BE2C (cell line): ENCODE measurements around the gene WNT7A.

Experiments used
- DNase-seq: peaks from one replicate; pipeline ENCODE4 v3.0.0-alpha.2; 2020
- H3K27me3 ChIP-seq: fragments of 250-450 bp; sonication (Bioruptor Pico); 2 replicates; pipeline ENCODE4 v1.5.1; 2020; ENCODE audit warnings: mild to moderate bottlenecking
- H3K36me3 ChIP-seq: fragments of 250-450 bp; sonication (Bioruptor Pico); 2 replicates; pipeline ENCODE4 v1.5.1; 2020; ENCODE audit warnings: mild to moderate bottlenecking
- H3K4me1 ChIP-seq: fragments of 250-450 bp; sonication (Bioruptor Pico); 2 replicates; pipeline ENCODE4 v1.5.1; 2020
- H3K4me3 ChIP-seq: 2 replicates; pipeline ENCODE4 v1.5.1; 2011; ENCODE audit warnings: low read depth, low read length
- H3K9me3 ChIP-seq: fragments of 250-450 bp; sonication (Bioruptor Pico); 2 replicates; pipeline ENCODE4 v1.5.1; 2020
- TF ChIP-seq, protein P1 (sequence below): IDR thresholded peaks from 2 replicates; pipeline ENCODE4 v1.5.1; 2012; ENCODE audit warnings: mild to moderate bottlenecking, low read depth, low read length

The WNT7A gene

GRCh38 chr3:13812034-13812471 is 67.8 kb downstream of the WNT7A start:
- Histone ChIP-seq H3K4me1 (no peaks in the 10 kb centered on the region), H3K4me3 (no peak overlapping the region), H3K9me3 (no peaks in the 10 kb centered on the region), H3K27me3 (no peaks in the 10 kb centered on the region), H3K36me3 (no peaks in the 10 kb centered on the region)
- no peak for DNase-seq
- TF ChIP-seq, protein P1, sequence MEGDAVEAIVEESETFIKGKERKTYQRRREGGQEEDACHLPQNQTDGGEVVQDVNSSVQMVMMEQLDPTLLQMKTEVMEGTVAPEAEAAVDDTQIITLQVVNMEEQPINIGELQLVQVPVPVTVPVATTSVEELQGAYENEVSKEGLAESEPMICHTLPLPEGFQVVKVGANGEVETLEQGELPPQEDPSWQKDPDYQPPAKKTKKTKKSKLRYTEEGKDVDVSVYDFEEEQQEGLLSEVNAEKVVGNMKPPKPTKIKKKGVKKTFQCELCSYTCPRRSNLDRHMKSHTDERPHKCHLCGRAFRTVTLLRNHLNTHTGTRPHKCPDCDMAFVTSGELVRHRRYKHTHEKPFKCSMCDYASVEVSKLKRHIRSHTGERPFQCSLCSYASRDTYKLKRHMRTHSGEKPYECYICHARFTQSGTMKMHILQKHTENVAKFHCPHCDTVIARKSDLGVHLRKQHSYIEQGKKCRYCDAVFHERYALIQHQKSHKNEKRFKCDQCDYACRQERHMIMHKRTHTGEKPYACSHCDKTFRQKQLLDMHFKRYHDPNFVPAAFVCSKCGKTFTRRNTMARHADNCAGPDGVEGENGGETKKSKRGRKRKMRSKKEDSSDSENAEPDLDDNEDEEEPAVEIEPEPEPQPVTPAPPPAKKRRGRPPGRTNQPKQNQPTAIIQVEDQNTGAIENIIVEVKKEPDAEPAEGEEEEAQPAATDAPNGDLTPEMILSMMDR = no peak

DNA sequence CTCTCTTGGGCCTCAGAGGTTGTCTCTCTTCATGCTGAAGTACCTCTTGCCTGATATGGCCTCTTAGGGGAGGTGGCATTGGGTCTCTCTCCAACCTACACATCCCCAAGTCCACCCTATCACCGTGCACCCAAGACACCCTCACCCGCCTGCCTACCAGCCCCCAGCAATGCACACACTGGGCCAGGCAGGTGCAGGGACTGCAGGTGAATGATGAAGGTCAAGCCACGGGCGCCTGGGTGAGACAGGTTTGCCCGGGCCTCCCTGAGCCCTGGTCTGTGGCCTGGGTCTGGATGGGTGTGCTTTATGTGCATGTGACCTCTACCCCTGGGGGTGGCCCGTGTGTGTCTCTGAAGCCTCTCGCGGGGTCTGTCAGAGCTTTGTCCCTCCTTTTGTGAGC is 68.3 kb downstream of the WNT7A start:
- no peaks in the 10 kb centered on the region for H3K36me3 ChIP-seq
- DNase-seq = no peak
- TF ChIP-seq, protein P1 = no peak
- no peaks in the 10 kb centered on the region for H3K9me3 ChIP-seq
- no peaks in the 10 kb centered on the region for H3K4me1 ChIP-seq
- no peak overlapping the region for H3K4me3 ChIP-seq
- no peaks in the 10 kb centered on the region for H3K27me3 ChIP-seq

- Histone ChIP-seq H3K4me1 (no peaks in the 10 kb centered on the region), H3K9me3 (no peaks in the 10 kb centered on the region), H3K4me3 (no peak overlapping the region), H3K27me3 (no peaks in the 10 kb centered on the region), H3K36me3 (no peaks in the 10 kb centered on the region)
- no peak for DNase-seq
- TF ChIP-seq, protein P1 = no peak
Observed at GRCh38 chr3:13808550-13808949, 71.3 kb downstream of the WNT7A start.

DNA sequence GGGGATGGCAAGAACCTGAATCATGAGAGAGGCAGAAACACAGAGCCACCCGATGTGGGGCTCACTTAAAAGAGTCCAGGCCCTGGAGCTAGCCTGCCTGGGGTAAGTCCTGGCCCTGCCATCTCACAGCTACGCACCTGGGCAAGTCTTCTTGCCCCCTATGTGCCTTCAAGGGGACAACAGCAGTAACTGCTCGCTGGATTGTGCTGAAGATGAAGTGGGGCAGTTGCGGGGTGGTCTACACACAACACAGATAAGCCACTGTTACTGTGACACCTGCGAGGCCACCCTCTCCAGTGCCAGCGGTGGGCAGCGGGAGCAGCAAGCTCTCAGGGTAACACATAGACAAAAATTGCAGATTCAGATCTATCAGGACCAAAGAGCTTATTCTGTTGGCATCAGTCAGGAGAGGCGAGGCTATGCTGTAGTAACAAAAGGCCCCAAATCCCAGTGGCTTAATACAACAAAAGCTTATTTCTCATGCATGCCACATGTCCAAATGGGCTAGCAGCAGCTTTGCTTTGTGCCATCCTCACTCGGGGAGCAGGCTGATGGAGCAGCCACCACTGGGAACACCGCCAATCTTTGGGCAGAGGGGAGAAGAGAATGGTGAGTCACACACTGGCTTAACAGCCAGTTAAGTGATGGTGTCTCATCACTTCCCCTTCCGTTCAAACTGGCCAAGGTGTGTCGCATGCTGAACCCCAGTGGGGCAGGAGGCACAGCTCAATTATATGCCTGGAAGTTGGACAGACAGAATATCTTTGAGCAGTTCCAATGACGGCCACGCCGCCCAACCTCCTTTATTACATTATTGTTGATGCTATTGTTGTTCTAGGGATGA is 78.3 kb downstream of the WNT7A start:
- DNase-seq = no peak
- TF ChIP-seq, protein P1 = no peak

GRCh38 chr3:13800064-13800463 is 79.8 kb downstream of the WNT7A start:
- no peak overlapping the region for H3K4me3 ChIP-seq
- DNase-seq = no peak
- H3K36me3 ChIP-seq = no peaks in the 10 kb centered on the region
- H3K9me3 ChIP-seq = no peaks in the 10 kb centered on the region
- TF ChIP-seq, protein P1 = no peak
- no peaks in the 10 kb centered on the region for H3K4me1 ChIP-seq
- H3K27me3 ChIP-seq = no peaks in the 10 kb centered on the region

More for the DNA sequence above, 78.3 kb downstream of the WNT7A start:
- no peak overlapping the region for H3K4me3 ChIP-seq
- no peaks in the 10 kb centered on the region for H3K27me3 ChIP-seq
- no peaks in the 10 kb centered on the region for H3K4me1 ChIP-seq
- H3K36me3 ChIP-seq = no peaks in the 10 kb centered on the region
- H3K9me3 ChIP-seq = no peaks in the 10 kb centered on the region

- no peaks in the 10 kb centered on the region for H3K27me3 ChIP-seq
- no peak overlapping the region for H3K4me3 ChIP-seq
- TF ChIP-seq, protein P1 = no peak
Observed at GRCh38 chr3:13798401-13798800, 81.5 kb downstream of the WNT7A start.

More at GRCh38 chr3:13798401-13798800, 81.5 kb downstream of the WNT7A start:
- H3K36me3 ChIP-seq = no peaks in the 10 kb centered on the region
- no peak for DNase-seq
- H3K9me3 ChIP-seq = no peaks in the 10 kb centered on the region
- no peaks in the 10 kb centered on the region for H3K4me1 ChIP-seq
